Measurements from ENCODE around the gene THSD7B.

Gene THSD7B

DNA sequence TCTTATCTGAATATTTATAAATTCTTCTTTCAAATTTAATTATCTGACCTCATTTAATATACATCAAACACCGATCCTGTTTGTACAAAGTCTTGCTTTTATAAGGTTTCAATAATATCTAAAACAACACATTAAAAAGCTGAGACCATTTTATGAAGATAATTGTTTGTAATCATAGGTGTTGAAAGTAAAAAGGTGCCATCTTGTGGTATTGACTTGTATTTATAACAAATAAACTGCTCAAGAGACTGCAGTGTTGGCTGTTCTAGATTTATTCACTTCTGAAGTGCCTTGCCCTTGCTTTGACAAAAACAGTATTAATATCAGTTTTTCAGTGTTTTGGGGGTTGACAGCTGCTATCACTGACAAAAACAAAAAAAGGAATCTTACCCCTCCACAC is 912.1 kb downstream of the THSD7B start:
- H4K20me1 ChIP-seq (ENCODE audit: insufficient read depth, low read length, poor library complexity, severe bottlenecking), result no peaks in the 10 kb centered on the region
- H2AFZ ChIP-seq (ENCODE audit: low read length), result no peak overlapping the region
- no peaks in the 10 kb centered on the region for H3K4me1 ChIP-seq (ENCODE audit: insufficient read depth, low read length, poor library complexity, severe bottlenecking)
- no peaks in the 10 kb centered on the region for H3K27me3 ChIP-seq (ENCODE audit: insufficient read depth, low read length, poor library complexity, severe bottlenecking)
- no peaks in the 10 kb centered on the region for H3K9me2 ChIP-seq (replicated peaks; ENCODE audit: low read depth, low read length)
- H3K9ac ChIP-seq (ENCODE audit: low read depth, low read length, poor library complexity, severe bottlenecking), result no peak overlapping the region
- H3K4me3 ChIP-seq (ENCODE audit: low read length, poor library complexity, severe bottlenecking), result no peak overlapping the region
- H3K79me2 ChIP-seq (ENCODE audit: insufficient read depth, low read length), result no peaks in the 10 kb centered on the region
- TF ChIP-seq EZH2phosphoT487 (IDR thresholded peaks at IDR 0.05; ENCODE audit: borderline replicate concordance) (no peak), CTCF (conservative IDR thresholded peaks at IDR 0.05; ENCODE audit: low read length) (no peak)
- no peaks in the 10 kb centered on the region for H3K9me3 ChIP-seq (ENCODE audit: insufficient read depth, low read depth, low read length)
- no peaks in the 10 kb centered on the region for H3F3A ChIP-seq (ENCODE audit: low read depth)
- no peak overlapping the region for H3K4me2 ChIP-seq (ENCODE audit: low read depth, low read length, poor library complexity, severe bottlenecking)
- no peaks in the 10 kb centered on the region for H3K36me3 ChIP-seq (ENCODE audit: insufficient read depth, low read length)

GRCh38 chr2:137689549-137689948 is 924.2 kb downstream of the THSD7B start:
- Histone ChIP-seq H3K4me2 (ENCODE audit: low read depth, low read length, poor library complexity, severe bottlenecking) (no peak overlapping the region), H3K9ac (ENCODE audit: low read depth, low read length, poor library complexity, severe bottlenecking) (no peak overlapping the region), H3K9me2 (replicated peaks; ENCODE audit: low read depth, low read length) (no peaks in the 10 kb centered on the region), H3K4me3 (ENCODE audit: low read length, poor library complexity, severe bottlenecking) (no peak overlapping the region), H2AFZ (ENCODE audit: low read length) (no peak overlapping the region), H3K9me3 (ENCODE audit: insufficient read depth, low read depth, low read length) (no peaks in the 10 kb centered on the region), H3K79me2 (ENCODE audit: insufficient read depth, low read length) (no peaks in the 10 kb centered on the region), H3F3A (ENCODE audit: low read depth) (no peaks in the 10 kb centered on the region), H3K27me3 (ENCODE audit: insufficient read depth, low read length, poor library complexity, severe bottlenecking) (no peaks in the 10 kb centered on the region), H3K4me1 (ENCODE audit: insufficient read depth, low read length, poor library complexity, severe bottlenecking) (no peaks in the 10 kb centered on the region), H3K36me3 (ENCODE audit: insufficient read depth, low read length) (no peaks in the 10 kb centered on the region), H4K20me1 (ENCODE audit: insufficient read depth, low read length, poor library complexity, severe bottlenecking) (no peaks in the 10 kb centered on the region)
- TF ChIP-seq EZH2phosphoT487 (IDR thresholded peaks at IDR 0.05; ENCODE audit: borderline replicate concordance), result no peak
- TF ChIP-seq CTCF (conservative IDR thresholded peaks at IDR 0.05; ENCODE audit: low read length), result no peak

DNA sequence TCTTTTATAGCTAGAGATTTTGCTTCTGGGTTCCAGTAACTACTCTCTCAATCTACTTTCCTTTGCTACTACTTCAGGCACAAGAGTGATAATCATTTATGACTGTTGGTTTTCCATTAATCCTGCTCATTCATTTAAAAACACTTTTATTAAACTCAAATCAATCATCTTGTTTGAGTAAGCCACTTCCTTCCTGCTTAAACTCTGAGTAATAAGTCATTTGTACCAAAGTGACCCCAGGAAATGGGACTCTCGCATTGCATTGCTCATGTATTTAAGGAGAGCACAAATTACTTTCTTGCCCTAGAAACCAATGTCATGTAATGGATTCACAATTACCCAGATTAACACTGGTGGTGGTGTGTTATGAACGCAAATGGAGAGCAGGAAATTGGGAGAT is 928.2 kb downstream of the THSD7B start:
- H3F3A ChIP-seq (ENCODE audit: low read depth), result no peaks in the 10 kb centered on the region
- no peak overlapping the region for H3K4me2 ChIP-seq (ENCODE audit: low read depth, low read length, poor library complexity, severe bottlenecking)
- no peaks in the 10 kb centered on the region for H3K4me1 ChIP-seq (ENCODE audit: insufficient read depth, low read length, poor library complexity, severe bottlenecking)
- no peaks in the 10 kb centered on the region for H4K20me1 ChIP-seq (ENCODE audit: insufficient read depth, low read length, poor library complexity, severe bottlenecking)
- no peak overlapping the region for H3K4me3 ChIP-seq (ENCODE audit: low read length, poor library complexity, severe bottlenecking)
- H3K79me2 ChIP-seq (ENCODE audit: insufficient read depth, low read length), result no peaks in the 10 kb centered on the region
- H3K9me3 ChIP-seq (ENCODE audit: insufficient read depth, low read depth, low read length), result no peaks in the 10 kb centered on the region
- H3K9me2 ChIP-seq (replicated peaks; ENCODE audit: low read depth, low read length), result no peaks in the 10 kb centered on the region
- H3K36me3 ChIP-seq (ENCODE audit: insufficient read depth, low read length), result no peaks in the 10 kb centered on the region
- TF ChIP-seq CTCF (conservative IDR thresholded peaks at IDR 0.05; ENCODE audit: low read length) (no peak), EZH2phosphoT487 (IDR thresholded peaks at IDR 0.05; ENCODE audit: borderline replicate concordance) (no peak)
- no peaks in the 10 kb centered on the region for H3K27me3 ChIP-seq (ENCODE audit: insufficient read depth, low read length, poor library complexity, severe bottlenecking)
- no peak overlapping the region for H2AFZ ChIP-seq (ENCODE audit: low read length)
- no peak overlapping the region for H3K9ac ChIP-seq (ENCODE audit: low read depth, low read length, poor library complexity, severe bottlenecking)

Measured in Loucy (cell line).